ENCODE results near the gene ARMS2.

- TF ChIP-seq GLIS3 (CRISPR knock-in tag; IDR thresholded peaks at IDR 0.05) (no peak), ESRRG (CRISPR knock-in tag; IDR thresholded peaks at IDR 0.05) (no peak), PATZ1 (CRISPR knock-in tag; IDR thresholded peaks at IDR 0.05; ENCODE audit: borderline replicate concordance) (no peak), RARB (CRISPR knock-in tag; IDR thresholded peaks at IDR 0.05) (no peak), CSDC2 (CRISPR knock-in tag; IDR thresholded peaks at IDR 0.05) (no peak)
These were observed 21.3 kb downstream of the ARMS2 start for GRCh38 chr10:122475591-122476332.
